Nephron progenitor cell (in vitro differentiated cells): ENCODE results near the gene NOD1.
"Not testable (repeated sequence)": the region's sequence is repeated elsewhere in the genome, so short reads cannot be mapped to it uniquely, and the experiment has no call there.

Experiments used
- DNase-seq: peaks from one replicate; pipeline ENCODE4 v3.0.0; 2021
- H3K27ac Mint-ChIP-seq: 2 replicates; pipeline ENCODE4 v1.8.0; 2021; ENCODE audit warnings: mild to moderate bottlenecking, moderate library complexity, mixed read lengths
- H3K27me3 Mint-ChIP-seq: 2 replicates; pipeline ENCODE4 v1.8.0; 2021; ENCODE audit warnings: mild to moderate bottlenecking, low read depth, mixed read lengths; ENCODE audit not compliant: poor library complexity
- H3K36me3 Mint-ChIP-seq: 2 replicates; pipeline ENCODE4 v1.8.0; 2021; ENCODE audit warnings: low read depth, mixed read lengths
- H3K4me1 Mint-ChIP-seq: 2 replicates; pipeline ENCODE4 v1.8.0; 2021; ENCODE audit warnings: mixed read lengths
- H3K4me3 Mint-ChIP-seq: 2 replicates; pipeline ENCODE4 v1.8.0; 2021; ENCODE audit warnings: mild to moderate bottlenecking, moderate library complexity, mixed read lengths
- H3K9me3 Mint-ChIP-seq: 2 replicates; pipeline ENCODE4 v1.8.0; 2021; ENCODE audit warnings: mild to moderate bottlenecking, moderate library complexity, mixed read lengths
- TF ChIP-seq, protein P1 (sequence below): fragments of 200-600 bp; sonication (generic); IDR thresholded peaks from 2 replicates; pipeline ENCODE4 v1.5.0; 2021; ENCODE audit warnings: antibody characterized with exemption

NOD1 gene

DNA sequence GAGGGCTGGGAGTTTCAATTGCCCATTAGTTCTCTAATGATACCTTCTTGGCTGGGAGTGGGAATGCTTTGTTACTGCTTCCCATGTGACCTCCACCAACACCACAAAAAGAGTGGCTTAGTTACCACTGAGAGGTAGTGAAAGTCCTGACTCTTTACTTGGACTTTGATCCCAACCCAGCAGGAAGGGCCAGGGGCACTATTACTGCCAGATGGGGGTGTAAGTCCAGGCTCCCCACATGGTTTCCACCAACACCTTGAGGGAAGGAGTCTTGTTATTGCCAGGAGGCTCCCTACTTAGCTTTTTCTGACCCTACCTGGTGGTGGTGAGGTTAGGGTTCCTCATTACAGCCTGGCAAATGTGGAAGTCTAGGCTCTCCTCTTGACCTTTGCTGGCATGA, 14.6 kb upstream of the NOD1 start:
- H3K4me1 Mint-ChIP-seq: no peaks in the 10 kb centered on the region
- peaks cover 73% of the 10 kb centered on the region for H3K9me3 Mint-ChIP-seq
- H3K4me3 Mint-ChIP-seq: no peak overlapping the region
- no peak overlapping the region for H3K27ac Mint-ChIP-seq
- H3K27me3 Mint-ChIP-seq: no peaks in the 10 kb centered on the region
- peaks cover 75% of the 10 kb centered on the region for H3K36me3 Mint-ChIP-seq
- TF ChIP-seq, protein P1, sequence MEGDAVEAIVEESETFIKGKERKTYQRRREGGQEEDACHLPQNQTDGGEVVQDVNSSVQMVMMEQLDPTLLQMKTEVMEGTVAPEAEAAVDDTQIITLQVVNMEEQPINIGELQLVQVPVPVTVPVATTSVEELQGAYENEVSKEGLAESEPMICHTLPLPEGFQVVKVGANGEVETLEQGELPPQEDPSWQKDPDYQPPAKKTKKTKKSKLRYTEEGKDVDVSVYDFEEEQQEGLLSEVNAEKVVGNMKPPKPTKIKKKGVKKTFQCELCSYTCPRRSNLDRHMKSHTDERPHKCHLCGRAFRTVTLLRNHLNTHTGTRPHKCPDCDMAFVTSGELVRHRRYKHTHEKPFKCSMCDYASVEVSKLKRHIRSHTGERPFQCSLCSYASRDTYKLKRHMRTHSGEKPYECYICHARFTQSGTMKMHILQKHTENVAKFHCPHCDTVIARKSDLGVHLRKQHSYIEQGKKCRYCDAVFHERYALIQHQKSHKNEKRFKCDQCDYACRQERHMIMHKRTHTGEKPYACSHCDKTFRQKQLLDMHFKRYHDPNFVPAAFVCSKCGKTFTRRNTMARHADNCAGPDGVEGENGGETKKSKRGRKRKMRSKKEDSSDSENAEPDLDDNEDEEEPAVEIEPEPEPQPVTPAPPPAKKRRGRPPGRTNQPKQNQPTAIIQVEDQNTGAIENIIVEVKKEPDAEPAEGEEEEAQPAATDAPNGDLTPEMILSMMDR: no peak
- no peak for DNase-seq

DNA sequence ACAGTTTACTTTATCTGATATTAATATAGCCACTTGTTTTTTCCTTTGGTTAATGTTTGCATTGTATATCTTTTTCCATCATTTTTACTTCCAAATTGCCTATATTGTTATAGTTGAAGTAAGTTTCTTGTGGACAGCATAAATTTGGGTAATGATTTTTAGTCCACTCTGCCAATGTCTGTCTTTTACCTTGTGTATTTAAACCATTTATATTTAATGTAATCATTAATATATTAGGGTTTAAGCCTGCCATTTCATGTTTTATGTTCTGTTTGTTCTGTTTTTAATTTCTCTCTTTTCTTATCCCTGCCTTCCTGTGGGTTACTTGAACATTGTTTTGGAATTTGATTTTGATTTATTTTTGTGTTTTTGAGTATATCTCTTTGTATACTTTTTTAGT, 12.8 kb upstream of the NOD1 start:
- no peaks in the 10 kb centered on the region for H3K4me1 Mint-ChIP-seq
- no peaks in the 10 kb centered on the region for H3K27me3 Mint-ChIP-seq
- peaks cover 57% of the 10 kb centered on the region for H3K36me3 Mint-ChIP-seq
- TF ChIP-seq, protein P1: no peak
- H3K27ac Mint-ChIP-seq: no peak overlapping the region
- no peak overlapping the region for H3K4me3 Mint-ChIP-seq
- peaks cover 65% of the 10 kb centered on the region for H3K9me3 Mint-ChIP-seq
- no peak for DNase-seq

DNA sequence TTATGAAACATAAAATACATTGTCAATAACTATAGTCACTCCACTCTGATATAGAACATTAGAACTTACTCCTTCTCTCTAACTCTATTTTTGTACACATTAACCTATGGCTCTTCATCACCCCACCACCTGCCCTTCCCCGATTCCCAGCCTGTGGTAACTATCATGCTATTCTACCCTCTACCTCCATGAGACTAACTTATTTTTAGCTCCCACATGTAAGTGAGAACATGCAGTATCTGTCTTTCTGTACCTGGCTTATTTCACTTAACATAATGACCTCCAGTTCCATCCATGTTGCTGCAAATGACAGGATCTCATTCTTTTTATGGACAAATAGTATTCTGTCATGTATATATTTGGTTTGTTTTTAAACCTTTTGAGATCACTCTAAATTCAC, 8.8 kb upstream of the NOD1 start:
- DNase-seq: no peak
- Mint-ChIP-seq H3K36me3 (peaks cover 17% of the 10 kb centered on the region), H3K9me3 (peaks cover 36% of the 10 kb centered on the region), H3K27me3 (no peaks in the 10 kb centered on the region), H3K4me1 (no peaks in the 10 kb centered on the region), H3K4me3 (no peak overlapping the region), H3K27ac (no peak overlapping the region)
- TF ChIP-seq, protein P1: no peak

DNA sequence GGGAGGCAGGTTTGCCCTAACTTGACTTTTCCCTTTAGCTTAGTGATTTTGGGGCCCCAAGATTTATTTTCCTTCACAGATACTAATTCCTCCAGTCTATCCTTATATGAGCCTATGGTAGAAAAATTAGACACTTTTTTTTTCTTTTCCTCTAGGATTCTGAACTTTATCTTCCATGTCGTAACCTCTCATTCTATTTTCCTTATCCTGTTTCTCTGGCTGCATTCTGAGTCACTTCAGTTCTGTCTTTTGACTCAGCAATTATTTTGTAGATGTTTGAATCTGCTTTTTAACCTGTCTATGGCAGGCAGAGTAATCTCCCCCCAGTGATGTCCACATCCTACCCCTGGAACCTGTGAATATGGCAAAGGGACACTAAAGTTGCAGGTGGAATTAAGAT, 7.1 kb upstream of the NOD1 start:
- Mint-ChIP-seq H3K27me3 (no peaks in the 10 kb centered on the region), H3K9me3 (peaks cover 19% of the 10 kb centered on the region), H3K27ac (no peak overlapping the region), H3K4me3 (no peak overlapping the region), H3K36me3 (no peaks in the 10 kb centered on the region), H3K4me1 (no peaks in the 10 kb centered on the region)
- no peak for DNase-seq
- TF ChIP-seq, protein P1: no peak

DNA sequence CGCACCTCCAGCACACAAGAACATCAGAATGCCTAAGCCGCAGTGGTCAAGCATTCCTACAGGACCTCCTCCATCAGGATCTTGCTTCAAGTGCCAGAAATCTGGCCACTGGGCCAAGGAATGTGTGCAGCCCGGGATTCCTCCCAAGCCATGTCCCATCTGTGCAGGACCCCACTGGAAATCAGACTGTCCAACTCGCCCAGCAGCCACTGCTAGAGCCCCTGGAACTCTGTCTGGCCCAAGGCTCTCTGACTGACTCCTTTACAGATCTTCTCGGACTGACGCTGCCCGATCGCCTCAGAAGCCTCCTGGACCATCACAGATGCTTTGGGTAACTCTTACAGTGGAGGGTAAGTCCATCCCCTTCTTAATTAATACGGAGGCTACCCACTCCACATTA, 2.8 kb upstream of the NOD1 start:
- not testable (repeated sequence) for H3K4me3 Mint-ChIP-seq, H3K27me3 Mint-ChIP-seq, DNase-seq, H3K36me3 Mint-ChIP-seq, H3K4me1 Mint-ChIP-seq, H3K27ac Mint-ChIP-seq
- peaks cover 10% of the 10 kb centered on the region for H3K9me3 Mint-ChIP-seq

DNA sequence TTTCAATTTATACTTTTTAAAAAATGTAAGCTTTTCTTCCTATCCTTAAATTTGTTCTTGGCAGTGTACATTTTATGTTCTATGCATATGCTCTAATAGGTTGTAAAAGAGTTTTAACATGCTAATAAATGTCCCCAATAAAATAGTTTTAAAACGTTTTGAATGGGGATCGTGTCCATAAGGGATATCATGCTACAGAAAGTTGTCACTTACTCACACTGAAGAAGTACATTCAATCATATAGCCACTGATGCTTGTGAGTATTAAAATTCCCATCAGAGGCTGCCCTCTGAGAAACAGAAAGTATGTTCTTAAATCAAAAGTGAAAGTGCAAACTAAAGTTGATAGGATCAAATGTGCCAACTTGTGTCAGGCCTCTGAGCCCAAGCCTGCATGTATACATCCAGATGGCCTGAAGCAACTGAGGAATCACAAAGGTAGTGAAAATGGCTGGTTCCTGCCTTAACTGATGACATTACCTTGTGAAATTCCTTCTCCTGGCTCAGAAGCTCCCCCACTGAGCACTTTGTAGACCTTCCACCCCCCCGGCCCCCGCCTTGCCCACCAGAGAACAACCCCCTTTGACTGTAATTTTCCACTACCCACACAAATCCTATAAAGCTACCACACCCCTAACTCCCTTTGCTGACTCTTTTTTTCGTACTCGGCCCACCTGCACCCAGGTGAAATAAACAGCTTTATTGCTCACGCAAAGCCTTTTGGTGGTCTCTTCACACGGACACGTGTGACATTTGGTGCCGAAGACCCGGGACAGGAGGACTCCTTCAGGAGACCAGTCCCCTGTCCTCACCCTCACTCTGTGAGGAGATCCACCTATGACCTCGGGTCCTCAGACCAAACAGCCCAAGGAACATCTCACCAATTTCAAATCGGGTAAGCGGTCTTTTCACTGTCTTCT, 877 bp upstream of the NOD1 start:
- H3K4me1 Mint-ChIP-seq: peaks cover 17% of the 10 kb centered on the region
- H3K4me3 Mint-ChIP-seq: peak overlapping the region; percentile 62
- H3K27ac Mint-ChIP-seq: no peak overlapping the region
- no peaks in the 10 kb centered on the region for H3K36me3 Mint-ChIP-seq
- H3K27me3 Mint-ChIP-seq: no peaks in the 10 kb centered on the region
- no peaks in the 10 kb centered on the region for H3K9me3 Mint-ChIP-seq
- DNase-seq: no peak
- TF ChIP-seq, protein P1: no peak
